ENCODE data around the gene ZNF575.

ZNF575 gene

GRCh38 chr19:43581467-43581866, 48.5 kb downstream of the ZNF575 start:
- Histone ChIP-seq H3K36me3 (no peaks in the 10 kb centered on the region; the same call in 1 of the 2 replicates), H3K27ac (no peak overlapping the region), H3K4me3 (ENCODE audit: low read depth, low read length) (no peak overlapping the region), H3K27me3 (ENCODE audit: insufficient read depth, low read depth, severe bottlenecking) (no peaks in the 10 kb centered on the region), H3K9me3 (ENCODE audit: severe bottlenecking) (no peaks in the 10 kb centered on the region)
- TF ChIP-seq CTCF (IDR thresholded peaks at IDR 0.05; ENCODE audit: low read depth, low read length) = no peak
- no peak for DNase-seq

- no peaks in the 10 kb centered on the region; the same call in none of the 2 replicates for H3K36me3 ChIP-seq
- no peak overlapping the region for H3K4me3 ChIP-seq (ENCODE audit: low read depth, low read length)
- DNase-seq = no peak
- H3K9me3 ChIP-seq (ENCODE audit: severe bottlenecking) = no peaks in the 10 kb centered on the region
- H3K27ac ChIP-seq = no peak overlapping the region
- H3K27me3 ChIP-seq (ENCODE audit: insufficient read depth, low read depth, severe bottlenecking) = no peaks in the 10 kb centered on the region
- TF ChIP-seq CTCF (IDR thresholded peaks at IDR 0.05; ENCODE audit: low read depth, low read length) = no peak
These were observed 49.5 kb downstream of the ZNF575 start for GRCh38 chr19:43582495-43582894.

GRCh38 chr19:43584484-43584883, 51.5 kb downstream of the ZNF575 start:
- Histone ChIP-seq H3K4me3 (ENCODE audit: low read depth, low read length) (no peak overlapping the region), H3K27me3 (ENCODE audit: insufficient read depth, low read depth, severe bottlenecking) (no peaks in the 10 kb centered on the region), H3K36me3 (peaks cover 4% of the 10 kb centered on the region), H3K27ac (no peak overlapping the region), H3K9me3 (ENCODE audit: severe bottlenecking) (no peaks in the 10 kb centered on the region)
- DNase-seq = no peak
- TF ChIP-seq CTCF (IDR thresholded peaks at IDR 0.05; ENCODE audit: low read depth, low read length) = no peak
